Activated CD4-positive, alpha-beta memory T cell treated with anti-CD3 and anti-CD28 coated beads, Interleukin-2, amount 10 ng/mL, durations not matched to agents 7 days and 5 days (primary cell): ENCODE measurements around the gene EXOC3L4. TPM values are rescaled to one million over a fixed set of nuclear protein-coding genes. Genes with fewer than 3 reads are reported as not detected.
"Not testable (repeated sequence)": the region's sequence is repeated elsewhere in the genome, so short reads cannot be mapped to it uniquely, and the experiment has no call there.

Experiments used
- CTCF ChIA-PET: fragments of 350-600 bp; sonication (Branson Sonifier 250); formaldehyde crosslinking; loops from one replicate; lab custom pipeline; 2021; ENCODE audit warnings: antibody characterized with exemption, inconsistent platforms; lab: Charles Lee
- POLR2A ChIA-PET: fragments of 350-600 bp; sonication (Branson Sonifier 250); formaldehyde crosslinking; loops from one replicate; lab custom pipeline; 2021; ENCODE audit warnings: antibody characterized with exemption; lab: Charles Lee
- DNase-seq: peaks from one replicate; pipeline ENCODE4 v3.0.0-alpha.2; 2020
- H3K27ac Mint-ChIP-seq: one replicate; pipeline ENCODE4 v1.8.0; 2021; ENCODE audit warnings: mild to moderate bottlenecking, mixed read lengths
- H3K27me3 Mint-ChIP-seq: one replicate; pipeline ENCODE4 v1.8.0; 2021; ENCODE audit warnings: mixed read lengths
- H3K36me3 Mint-ChIP-seq: one replicate; pipeline ENCODE4 v1.8.0; 2021; ENCODE audit warnings: low read depth, mixed read lengths
- H3K4me1 Mint-ChIP-seq: one replicate; pipeline ENCODE4 v1.8.0; 2021; ENCODE audit warnings: mixed read lengths
- H3K4me3 Mint-ChIP-seq: one replicate; pipeline ENCODE4 v1.8.0; 2021; ENCODE audit warnings: mild to moderate bottlenecking, mixed read lengths
- H3K9me3 Mint-ChIP-seq: one replicate; pipeline ENCODE4 v1.8.0; 2021; ENCODE audit warnings: mixed read lengths
- total RNA-seq, 2 experiments: library from RNA; stranded (reverse); gene quantifications; one replicate each; pipeline ENCODE4 v1.2.3, GENCODE V29; 2021

Gene EXOC3L4
- total RNA-seq, 2 experiments from 2014 or later = not detected

DNA sequence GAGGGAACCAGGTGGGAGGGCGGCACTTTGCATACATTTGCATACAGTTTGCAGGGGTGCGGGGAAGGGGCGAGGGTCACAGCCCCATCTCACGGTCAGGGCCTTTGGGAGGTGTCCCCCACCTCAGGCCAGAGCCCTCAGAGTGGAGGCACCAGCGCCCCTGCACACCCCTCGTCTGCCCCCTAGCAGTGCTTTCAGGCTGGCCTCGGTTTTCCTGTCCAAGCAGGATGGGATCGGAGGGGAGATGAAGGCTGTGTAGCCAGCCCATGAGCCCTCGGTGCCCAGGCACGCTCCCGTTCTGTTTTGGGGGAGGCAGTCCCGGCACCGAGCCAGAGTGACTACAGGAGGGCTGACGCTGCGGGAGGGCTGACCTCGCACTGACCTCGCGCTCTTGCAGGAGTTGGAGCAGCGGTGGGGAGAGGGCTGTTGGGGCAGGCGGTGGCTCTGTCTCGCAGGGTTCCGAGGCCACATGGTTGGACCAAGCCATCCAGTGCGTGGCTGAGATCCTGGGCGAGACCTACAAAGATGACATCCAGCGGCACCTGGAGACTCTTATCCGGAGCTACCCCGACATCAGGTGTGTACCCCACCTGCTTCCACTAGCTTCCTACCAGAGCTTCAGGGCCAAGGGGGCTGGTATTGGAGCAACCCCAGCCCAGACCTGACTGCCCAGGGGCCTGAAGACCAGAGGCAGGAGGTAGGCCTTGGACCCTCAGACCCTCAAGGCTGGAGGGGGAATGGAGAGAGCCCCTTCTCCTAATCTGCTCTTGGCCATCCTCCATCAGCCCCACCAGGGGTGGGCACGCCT lies 13.6 kb downstream of the EXOC3L4 start:
- Mint-ChIP-seq H3K4me3 (no peak overlapping the region), H3K27ac (no peak overlapping the region), H3K36me3 (no peaks in the 10 kb centered on the region), H3K4me1 (peaks cover 7% of the 10 kb centered on the region), H3K9me3 (no peaks in the 10 kb centered on the region), H3K27me3 (peaks cover 16% of the 10 kb centered on the region)
- ChIA-PET POLR2A (interaction anchor here (0.7 kb wide), 1 partner anchor 523 kb away, joined by 3 read pairs; no protein-coding TSS in a partner anchor), CTCF (no interaction called here)
- DNase-seq = no peak

DNA sequence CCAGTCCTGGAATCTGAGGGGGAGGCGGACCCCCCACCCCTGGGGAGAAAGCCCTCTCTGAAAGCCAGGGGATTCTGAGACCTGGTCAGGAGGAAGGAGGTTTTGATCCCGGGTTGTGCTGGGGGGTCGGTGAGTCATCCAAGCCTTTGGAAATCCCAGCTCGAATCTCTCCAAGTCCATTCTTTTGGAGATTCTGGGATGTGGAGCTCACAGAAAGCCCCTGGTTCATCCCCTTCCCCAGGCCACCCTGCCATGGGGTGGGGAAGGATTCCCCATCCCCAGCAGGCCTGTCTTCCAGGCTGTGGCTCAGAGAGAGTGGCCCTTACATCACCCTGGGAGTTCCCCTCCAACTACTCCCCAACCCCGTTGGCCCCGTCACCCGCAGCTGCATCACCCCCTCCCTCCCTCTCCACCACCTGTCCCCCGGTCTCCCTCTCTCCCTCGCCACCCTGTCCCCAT lies 14.3 kb downstream of the EXOC3L4 start:
- DNase-seq = no peak
- H3K27me3 Mint-ChIP-seq = peaks cover 11% of the 10 kb centered on the region
- H3K4me3 Mint-ChIP-seq = no peak overlapping the region
- no peaks in the 10 kb centered on the region for H3K9me3 Mint-ChIP-seq
- ChIA-PET CTCF (no interaction called here), POLR2A (interaction anchor here (0.7 kb wide), 1 partner anchor 523 kb away, joined by 3 read pairs; no protein-coding TSS in a partner anchor)
- peaks cover 5% of the 10 kb centered on the region for H3K4me1 Mint-ChIP-seq
- H3K27ac Mint-ChIP-seq = no peak overlapping the region
- no peaks in the 10 kb centered on the region for H3K36me3 Mint-ChIP-seq

DNA sequence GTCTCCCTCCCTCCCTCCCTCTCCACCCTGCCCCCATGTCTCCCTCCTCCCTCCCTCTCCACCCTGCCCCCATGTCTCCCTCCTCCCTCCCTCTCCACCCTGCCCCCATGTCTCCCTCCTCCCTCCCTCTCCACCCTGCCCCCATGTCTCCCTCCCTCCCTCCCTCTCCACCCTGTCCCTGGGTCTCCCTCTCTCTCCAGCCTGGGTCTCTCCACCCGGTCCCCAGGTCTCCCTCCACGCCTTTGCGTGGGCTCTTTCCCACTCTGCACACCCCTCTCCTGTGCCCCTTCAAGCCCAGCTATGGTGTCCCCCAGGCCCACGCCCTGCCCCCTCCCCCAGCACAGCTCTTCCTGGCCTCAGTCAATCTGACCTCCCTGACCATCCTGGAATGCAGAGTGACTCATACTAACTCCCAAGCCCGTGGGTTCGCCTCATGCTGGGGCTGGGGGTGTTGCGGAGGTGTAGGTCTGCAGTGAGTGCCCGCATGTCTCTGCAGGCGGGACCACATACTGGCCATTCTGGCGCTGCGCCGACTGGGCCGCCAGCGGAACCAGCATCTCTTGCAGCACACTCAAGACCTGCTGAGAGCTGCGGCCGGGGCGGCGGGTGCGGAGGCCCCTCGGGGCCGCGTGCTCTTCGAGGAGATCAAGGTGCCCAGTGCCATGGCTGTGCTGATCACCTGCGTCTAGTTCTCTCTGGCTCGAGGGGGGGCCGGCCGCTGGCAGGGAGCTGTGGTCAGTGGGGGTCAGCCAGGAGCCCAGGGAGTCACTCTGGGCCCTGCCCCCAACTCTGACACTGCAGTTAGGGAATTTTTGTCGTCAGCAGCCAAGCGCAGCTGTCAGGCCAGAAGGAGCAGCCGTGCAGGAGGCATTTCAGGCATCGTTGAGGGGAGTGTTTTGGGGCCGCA lies 15.3 kb downstream of the EXOC3L4 start:
- DNase-seq = no peak
- ChIA-PET POLR2A (no interaction called here), CTCF (no interaction called here)
- peaks cover 6% of the 10 kb centered on the region for H3K4me1 Mint-ChIP-seq
- peaks cover 10% of the 10 kb centered on the region for H3K27me3 Mint-ChIP-seq
- H3K27ac Mint-ChIP-seq = no peak overlapping the region
- no peaks in the 10 kb centered on the region for H3K9me3 Mint-ChIP-seq
- H3K4me3 Mint-ChIP-seq = no peak overlapping the region
- H3K36me3 Mint-ChIP-seq = no peaks in the 10 kb centered on the region

DNA sequence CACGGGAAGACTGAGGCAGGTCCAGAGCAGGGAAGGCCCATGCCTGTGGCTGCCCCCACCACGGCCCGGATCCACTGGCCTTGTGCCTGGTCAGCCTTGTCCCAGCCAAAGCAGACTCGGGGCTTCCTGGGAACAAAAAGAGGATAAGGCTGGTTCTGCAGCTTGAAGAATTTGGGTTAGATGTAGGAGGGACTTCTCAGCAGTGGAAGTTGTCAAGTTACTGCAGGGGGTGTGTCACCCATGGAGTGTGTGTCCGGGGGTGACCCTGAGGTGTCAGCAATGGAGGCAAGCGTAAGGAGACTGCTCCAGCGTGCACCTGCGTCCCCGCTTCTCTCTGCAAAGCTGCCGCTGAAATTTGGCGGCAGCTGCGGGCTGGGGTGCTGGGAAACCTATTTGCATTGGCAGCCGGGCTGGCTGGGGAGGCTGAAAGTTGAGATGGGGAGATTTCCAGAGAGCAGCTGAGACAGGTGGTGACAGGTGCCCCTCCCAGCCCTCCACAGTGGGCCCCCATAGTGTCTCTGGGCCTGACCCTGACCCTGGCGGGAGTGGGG lies 16.2 kb downstream of the EXOC3L4 start:
- peaks cover 1% of the 10 kb centered on the region for H3K27me3 Mint-ChIP-seq
- no peaks in the 10 kb centered on the region for H3K9me3 Mint-ChIP-seq
- no peak for DNase-seq
- H3K36me3 Mint-ChIP-seq = no peaks in the 10 kb centered on the region
- H3K27ac Mint-ChIP-seq = no peak overlapping the region
- ChIA-PET POLR2A (no interaction called here), CTCF (no interaction called here)
- peaks cover 8% of the 10 kb centered on the region for H3K4me1 Mint-ChIP-seq
- H3K4me3 Mint-ChIP-seq = no peak overlapping the region

DNA sequence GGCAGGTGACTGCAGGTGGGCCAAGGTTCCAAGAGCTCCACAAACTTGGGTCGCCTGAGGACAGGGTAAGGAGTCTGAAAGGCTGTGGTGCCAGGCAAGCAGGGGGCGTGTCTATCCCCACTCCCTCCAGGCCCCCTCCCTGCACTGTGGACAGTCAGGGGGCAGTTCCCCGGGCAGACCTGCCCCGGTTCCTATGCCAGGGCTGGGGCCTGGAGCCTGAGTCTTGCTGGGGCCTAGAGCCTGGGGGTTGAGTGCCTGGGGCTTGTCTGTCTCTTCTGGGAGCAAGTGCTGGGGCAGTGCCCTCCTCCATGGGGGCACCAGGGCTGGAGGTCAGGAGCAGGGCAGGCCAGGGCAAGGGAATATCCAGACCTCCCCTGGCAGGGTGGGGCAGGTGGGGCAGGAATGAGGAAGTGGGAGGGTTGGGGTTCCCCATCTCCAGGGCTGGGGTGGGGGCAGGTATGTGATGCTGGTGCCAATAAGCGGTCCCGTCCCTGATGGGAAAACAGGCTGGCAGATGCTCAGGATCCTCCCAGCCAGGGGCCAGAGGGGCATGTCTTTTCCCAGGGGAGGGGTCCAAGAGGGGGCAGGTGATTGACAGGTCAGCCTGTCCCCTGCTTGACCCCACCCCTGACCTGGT lies 16.8 kb downstream of the EXOC3L4 start:
- ChIA-PET CTCF (no interaction called here), POLR2A (no interaction called here)
- no peak overlapping the region for H3K27ac Mint-ChIP-seq
- H3K4me3 Mint-ChIP-seq = no peak overlapping the region
- no peaks in the 10 kb centered on the region for H3K9me3 Mint-ChIP-seq
- DNase-seq = no peak
- H3K4me1 Mint-ChIP-seq = peaks cover 11% of the 10 kb centered on the region
- H3K27me3 Mint-ChIP-seq = no peaks in the 10 kb centered on the region
- no peaks in the 10 kb centered on the region for H3K36me3 Mint-ChIP-seq

DNA sequence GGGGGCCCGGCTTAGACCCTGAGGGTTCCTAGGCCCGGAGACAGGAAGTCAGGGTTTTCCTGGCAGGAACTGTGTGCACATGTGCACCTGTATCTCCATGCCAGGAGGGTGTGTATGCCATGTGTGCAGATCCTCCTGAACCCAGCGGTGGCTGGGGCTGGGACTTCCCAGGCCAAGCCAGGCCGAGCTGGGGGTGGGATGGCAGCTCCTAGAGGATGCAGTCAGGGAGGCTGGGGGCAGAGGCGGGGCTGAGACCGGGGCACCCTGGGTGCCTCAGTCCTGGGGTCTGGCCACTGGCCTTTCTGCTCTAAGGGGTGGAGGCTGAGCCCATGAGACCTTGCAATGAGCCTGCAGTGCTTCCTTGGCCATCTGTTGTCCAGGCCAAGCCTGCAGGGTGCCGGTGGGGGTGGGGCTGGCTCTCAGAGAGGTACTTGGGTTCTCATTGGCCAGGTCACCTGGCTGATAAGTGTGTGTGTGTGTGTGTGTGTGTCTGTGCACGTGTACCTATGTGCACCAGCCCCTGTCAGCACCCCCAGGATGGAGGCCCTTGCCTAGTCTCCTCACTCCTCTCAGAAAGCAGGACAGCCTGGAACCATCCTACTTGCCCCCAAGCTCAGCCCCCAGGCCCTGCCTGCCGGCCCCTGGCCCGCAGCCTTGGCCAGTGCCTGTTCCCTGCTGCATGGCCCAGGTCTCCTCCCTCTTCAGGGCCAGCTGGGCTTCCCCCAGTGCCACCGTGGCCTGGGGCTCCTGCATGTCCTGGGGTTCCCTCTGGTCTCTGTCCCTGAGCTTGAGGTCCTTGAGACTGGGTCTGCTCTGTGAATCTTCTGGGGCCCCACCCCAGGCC lies 18.1 kb downstream of the EXOC3L4 start:
- Mint-ChIP-seq H3K9me3 (no peaks in the 10 kb centered on the region), H3K27me3 (no peaks in the 10 kb centered on the region), H3K4me3 (no peak overlapping the region), H3K36me3 (no peaks in the 10 kb centered on the region), H3K4me1 (peaks cover 11% of the 10 kb centered on the region), H3K27ac (no peak overlapping the region)
- ChIA-PET CTCF (no interaction called here), POLR2A (no interaction called here)
- no peak for DNase-seq

DNA sequence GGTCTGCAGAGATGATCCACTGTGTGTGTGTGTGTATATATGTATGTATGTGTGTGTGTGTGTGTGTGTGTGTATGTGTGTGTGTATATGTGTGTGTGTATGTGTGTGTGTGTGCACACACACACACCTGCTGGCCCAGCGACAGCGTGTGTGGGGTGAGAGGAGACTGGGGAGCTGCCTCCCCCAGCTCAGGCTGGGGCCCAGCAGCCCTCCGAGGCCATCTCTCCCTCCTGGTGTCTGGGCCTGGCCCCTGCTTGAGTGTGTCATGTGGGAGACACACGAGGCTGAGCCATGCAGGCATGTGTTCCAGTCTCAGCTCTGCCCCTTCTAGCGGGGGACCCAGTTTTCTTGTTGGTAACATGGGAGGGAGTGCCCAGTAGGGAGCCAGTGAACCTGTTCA lies 18.8 kb downstream of the EXOC3L4 start:
- Mint-ChIP-seq H3K27ac (no peak overlapping the region), H3K4me3 (no peak overlapping the region), H3K4me1 (peaks cover 11% of the 10 kb centered on the region), H3K36me3 (no peaks in the 10 kb centered on the region), H3K27me3 (no peaks in the 10 kb centered on the region), H3K9me3 (no peaks in the 10 kb centered on the region)
- DNase-seq = no peak
- POLR2A ChIA-PET = no interaction called here
- CTCF ChIA-PET = no interaction called here

DNA sequence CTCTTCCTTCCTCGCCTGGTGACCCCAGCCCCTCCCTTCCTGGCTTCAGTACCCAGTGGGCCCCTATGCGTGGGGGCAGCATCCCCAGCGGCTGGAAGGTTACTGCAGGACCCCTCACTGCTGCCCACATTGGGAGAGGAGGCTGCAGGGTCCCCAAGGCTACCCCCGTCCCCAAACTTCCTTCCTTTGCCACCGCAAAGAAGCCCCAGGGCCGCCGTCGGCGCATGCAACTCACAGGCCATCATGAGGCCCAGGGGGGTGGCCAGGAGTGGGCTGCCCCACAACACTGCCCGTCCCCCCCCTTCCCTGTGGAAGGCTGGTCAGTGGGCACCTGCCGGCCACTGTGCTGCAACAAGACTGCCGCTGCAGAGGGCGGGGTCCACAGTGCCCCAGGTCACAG lies 19.2 kb downstream of the EXOC3L4 start:
- H3K4me3 Mint-ChIP-seq = no peak overlapping the region
- peaks cover 11% of the 10 kb centered on the region for H3K4me1 Mint-ChIP-seq
- POLR2A ChIA-PET = no interaction called here
- H3K27me3 Mint-ChIP-seq = no peaks in the 10 kb centered on the region
- no peak for DNase-seq
- H3K27ac Mint-ChIP-seq = no peak overlapping the region
- CTCF ChIA-PET = no interaction called here
- no peaks in the 10 kb centered on the region for H3K9me3 Mint-ChIP-seq
- H3K36me3 Mint-ChIP-seq = no peaks in the 10 kb centered on the region

DNA sequence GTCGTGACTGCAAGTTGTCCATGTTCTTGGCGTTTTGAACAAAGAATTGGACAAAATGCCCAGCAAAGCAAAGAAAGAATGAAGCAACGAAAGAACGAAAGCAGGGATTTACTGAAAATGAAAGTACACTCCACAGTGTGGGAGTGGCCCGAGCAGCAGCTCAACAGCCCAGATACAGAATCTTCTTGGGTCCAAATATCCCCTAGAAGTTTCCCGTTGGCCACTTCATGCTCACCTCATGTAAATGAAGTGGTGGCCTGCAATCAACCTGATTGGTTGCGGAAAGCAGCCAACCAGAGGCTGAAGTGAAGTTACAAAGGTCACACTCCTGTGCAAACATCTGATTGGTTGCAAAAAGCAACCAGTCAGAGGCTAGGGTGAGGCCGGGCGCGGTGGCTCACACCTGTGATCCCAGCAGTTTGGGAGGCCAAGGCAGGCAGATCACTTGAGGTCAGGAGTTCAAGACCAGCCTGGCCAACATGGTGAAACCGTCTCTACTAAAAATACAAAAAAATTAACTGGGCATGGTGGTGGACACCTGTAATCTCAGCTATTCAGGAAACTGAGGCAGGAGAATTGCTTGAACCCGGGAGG lies 20.7 kb downstream of the EXOC3L4 start:
- DNase-seq, H3K27ac Mint-ChIP-seq, H3K36me3 Mint-ChIP-seq, POLR2A ChIA-PET, H3K27me3 Mint-ChIP-seq, H3K9me3 Mint-ChIP-seq: not testable (repeated sequence)
- CTCF ChIA-PET = interaction anchor here (3.0 kb wide), 1 partner anchor 10 kb away, joined by 17 read pairs; no protein-coding TSS in a partner anchor
- Mint-ChIP-seq H3K4me1 (peaks cover 11% of the 10 kb centered on the region), H3K4me3 (peak overlapping the region; percentile 53)

DNA sequence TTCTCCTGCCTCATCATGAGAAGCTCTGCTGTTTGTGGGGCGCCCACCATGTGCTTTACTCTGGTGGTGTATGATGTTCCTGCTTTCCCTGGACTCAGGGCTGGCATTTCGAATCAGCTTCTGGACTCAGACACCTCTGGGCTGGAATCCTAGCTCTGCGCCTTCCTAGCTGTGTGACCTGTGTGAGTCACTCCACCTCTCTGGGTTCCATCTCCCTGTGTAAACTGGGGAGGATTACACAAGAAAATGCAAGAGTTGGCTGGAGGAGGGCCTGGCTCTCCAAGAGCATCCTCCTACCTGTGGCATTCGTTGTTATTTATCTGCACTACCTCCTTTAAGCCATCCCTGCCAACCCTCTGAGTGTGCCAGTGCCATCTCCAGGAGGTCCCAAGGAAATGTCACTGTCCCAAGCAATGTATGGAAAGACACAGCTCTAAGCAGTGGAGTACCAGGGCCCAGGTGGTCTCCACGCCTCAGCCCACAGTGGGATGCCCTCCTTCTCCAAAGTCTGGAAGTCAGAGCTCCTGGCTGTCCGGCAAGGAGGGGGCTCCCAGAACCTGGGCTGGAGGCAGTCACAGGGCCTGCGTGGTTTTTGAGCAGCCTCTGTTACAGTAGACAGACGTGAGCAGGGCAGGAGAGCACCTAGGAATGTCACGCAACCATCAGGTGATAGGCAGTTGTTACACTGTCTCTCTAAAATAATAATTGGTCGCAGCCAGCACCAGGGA lies 21.5 kb downstream of the EXOC3L4 start:
- POLR2A ChIA-PET = no interaction called here
- DNase-seq = no peak

DNA sequence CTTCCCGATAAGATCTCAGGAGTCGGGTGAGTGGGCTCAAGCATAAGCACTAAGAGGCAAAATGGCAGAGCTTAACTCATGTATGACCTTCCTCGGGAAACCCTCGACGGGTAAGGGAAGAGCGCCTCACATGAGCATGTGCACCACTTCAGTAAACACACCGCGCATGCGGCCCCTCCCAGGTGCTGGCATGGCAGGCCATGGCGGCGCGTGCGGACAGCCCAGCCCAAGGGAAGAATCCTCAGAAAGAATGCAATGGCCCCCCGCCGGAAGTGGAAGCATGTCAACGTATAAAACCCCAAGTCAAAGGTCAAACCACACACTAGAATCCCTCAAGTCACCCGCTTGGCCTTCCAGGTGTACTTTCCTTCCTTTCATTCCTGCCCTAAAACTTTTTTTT lies 22.1 kb downstream of the EXOC3L4 start:
- Mint-ChIP-seq H3K27ac (no peak overlapping the region), H3K36me3 (no peaks in the 10 kb centered on the region), H3K9me3 (no peaks in the 10 kb centered on the region), H3K4me1 (peaks cover 11% of the 10 kb centered on the region), H3K27me3 (peaks cover 14% of the 10 kb centered on the region), H3K4me3 (no peak overlapping the region)
- ChIA-PET POLR2A (no interaction called here), CTCF (interaction anchor here (3.0 kb wide), 1 partner anchor 11 kb away, joined by 17 read pairs; no protein-coding TSS in a partner anchor)
- DNase-seq = no peak

More for the DNA sequence above, 21.5 kb downstream of the EXOC3L4 start:
- Mint-ChIP-seq H3K4me3 (no peak overlapping the region), H3K9me3 (no peaks in the 10 kb centered on the region), H3K36me3 (no peaks in the 10 kb centered on the region), H3K27me3 (peaks cover 10% of the 10 kb centered on the region), H3K27ac (no peak overlapping the region), H3K4me1 (peaks cover 11% of the 10 kb centered on the region)
- CTCF ChIA-PET = interaction anchor here (3.0 kb wide), 1 partner anchor 11 kb away, joined by 17 read pairs; no protein-coding TSS in a partner anchor
